ENCODE measurements around the gene TMEM41B.

- TF ChIP-seq CTCF (conservative IDR thresholded peaks at IDR 0.05) (no peak), EZH2 (IDR thresholded peaks at IDR 0.05; ENCODE audit: low read depth) (no peak)
Observed at GRCh38 chr11:9357041-9357440, 42.6 kb upstream of the TMEM41B start.
